WTC11 (cell line): ENCODE results near the gene OTOG.

Experiments used
- CTCF ChIP-seq: fragments of 200-600 bp; IDR thresholded peaks from 2 replicates; pipeline ENCODE4 v1.8.0; 2022; ENCODE audit warnings: antibody characterized with exemption
- IRF1 ChIP-seq: sonication (generic); formaldehyde crosslinking; IDR thresholded peaks from 2 replicates; pipeline ENCODE4 v1.8.0; 2023; ENCODE audit warnings: missing genetic modification reagents
- NR1H2 ChIP-seq: sonication (generic); formaldehyde crosslinking; IDR thresholded peaks from 2 replicates; pipeline ENCODE4 v1.9.0; 2021; ENCODE audit warnings: mild to moderate bottlenecking, moderate library complexity, missing genetic modification reagents
- TEAD1 ChIP-seq: sonication (generic); formaldehyde crosslinking; IDR thresholded peaks from 2 replicates; pipeline ENCODE4 v1.8.0; 2022; ENCODE audit warnings: mild to moderate bottlenecking, missing genetic modification reagents

- no peak for TF ChIP-seq NR1H2 (CRISPR knock-in tag)
- TF ChIP-seq CTCF, result no peak
- no peak for TF ChIP-seq TEAD1 (CRISPR knock-in tag)
- TF ChIP-seq IRF1 (CRISPR knock-in tag), result no peak
These were observed 64.6 kb downstream of the OTOG start for GRCh38 chr11:17611503-17612220.
